Neural cell (in vitro differentiated cells): ENCODE measurements around the gene NSMCE1. TPM values are rescaled to one million over a fixed set of nuclear protein-coding genes. Genes with fewer than 3 reads are reported as not detected.

ENCODE experiments used
- H2AFZ ChIP-seq: fragments of 200-600, 300-800 bp; sonication (generic), shearing (Covaris generic); 2 replicates; pipeline ENCODE4 v1.6.0; 2014; ENCODE audit warnings: low read depth, mild to moderate bottlenecking, antibody characterized with exemption, low read length, moderate library complexity
- H3F3A ChIP-seq: fragments of 200-600 bp; shearing (Covaris generic); 2 replicates; pipeline ENCODE4 v1.6.1; 2016; ENCODE audit warnings: mild to moderate bottlenecking, moderate library complexity, mixed read lengths, antibody characterized with exemption, low read length; ENCODE audit not compliant: insufficient read depth, poor library complexity, severe bottlenecking
- H3K27ac ChIP-seq: fragments of 200-600, 300-800 bp; sonication (generic), shearing (Covaris generic); 2 replicates; pipeline ENCODE4 v1.5.1; 2014; ENCODE audit warnings: mild to moderate bottlenecking, low read length, moderate library complexity
- H3K27me3 ChIP-seq: fragments of 300-800, 200-600 bp; sonication (generic), shearing (Covaris generic); 2 replicates; pipeline ENCODE4 v1.6.0; 2014; ENCODE audit warnings: mild to moderate bottlenecking, low read depth, low read length, moderate library complexity; ENCODE audit not compliant: insufficient read depth
- H3K36me3 ChIP-seq: fragments of 300-800, 200-600 bp; sonication (generic), shearing (Covaris generic); 2 replicates; pipeline ENCODE4 v1.5.1; 2014; ENCODE audit warnings: mild to moderate bottlenecking, antibody characterized with exemption, low read length, moderate library complexity; ENCODE audit not compliant: insufficient read depth
- H3K4me2 ChIP-seq: fragments of 300-800, 200-600 bp; sonication (generic), shearing (Covaris generic); 2 replicates; pipeline ENCODE4 v1.6.0; 2014; ENCODE audit warnings: mild to moderate bottlenecking, low read length
- H3K4me3 ChIP-seq: fragments of 300-800, 200-600 bp; sonication (generic), shearing (Covaris generic); 2 replicates; pipeline ENCODE4 v1.5.1; 2014; ENCODE audit warnings: mild to moderate bottlenecking, low read length, moderate library complexity
- H3K79me2 ChIP-seq: fragments of 200-600 bp; shearing (Covaris generic); replicated peaks from 2 replicates; pipeline ENCODE4 v1.6.0; 2014; ENCODE audit warnings: mild to moderate bottlenecking, low read length, moderate library complexity; ENCODE audit not compliant: insufficient read depth
- H3K9ac ChIP-seq: fragments of 300-800, 200-600 bp; sonication (generic), shearing (Covaris generic); 2 replicates; pipeline ENCODE4 v1.6.1; 2016; ENCODE audit warnings: mild to moderate bottlenecking, low read length, mixed read lengths
- H3K9me2 ChIP-seq: fragments of 200-600 bp; shearing (Covaris generic); 2 replicates; pipeline ENCODE4 v1.6.1; 2016; ENCODE audit warnings: mild to moderate bottlenecking, low read length, mixed read lengths; ENCODE audit not compliant: insufficient read depth
- H3K9me3 ChIP-seq: fragments of 200-600, 300-800 bp; sonication (generic), shearing (Covaris generic); 2 replicates; pipeline ENCODE4 v1.6.1; 2016; ENCODE audit warnings: mild to moderate bottlenecking, mixed run types, low read length, moderate library complexity, mixed read lengths
- H4K20me1 ChIP-seq: fragments of 200-600 bp; shearing (Covaris generic); 2 replicates; pipeline ENCODE4 v1.6.1; 2016; ENCODE audit warnings: mild to moderate bottlenecking, mixed run types; ENCODE audit not compliant: insufficient read depth
- CTCF ChIP-seq: fragments of 450-650 bp; IDR thresholded peaks from 2 replicates; pipeline ENCODE4 v1.5.1; 2014; ENCODE audit warnings: antibody characterized with exemption, mild to moderate bottlenecking, moderate library complexity; ENCODE audit not compliant: poor library complexity, severe bottlenecking
- EP300 ChIP-seq: fragments of 450-650 bp; conservative IDR thresholded peaks from 2 replicates; pipeline ENCODE4 v1.6.1; 2014; ENCODE audit warnings: antibody characterized with exemption, mild to moderate bottlenecking, moderate library complexity; ENCODE audit not compliant: poor library complexity, severe bottlenecking
- EZH2 ChIP-seq: fragments of 200-600, 300-800 bp; shearing (Covaris generic), sonication (generic); IDR thresholded peaks from 2 replicates; pipeline ENCODE4 v1.6.1; 2014; ENCODE audit warnings: antibody characterized with exemption, low read length, borderline replicate concordance, mild to moderate bottlenecking; ENCODE audit not compliant: insufficient read depth, poor library complexity, severe bottlenecking
- MXI1 ChIP-seq: fragments of 450-650 bp; conservative IDR thresholded peaks from 2 replicates; pipeline ENCODE4 v1.6.1; 2014; ENCODE audit warnings: antibody characterized with exemption, mild to moderate bottlenecking; ENCODE audit not compliant: poor library complexity, severe bottlenecking
- POLR2AphosphoS5 ChIP-seq: IDR thresholded peaks from 2 replicates; pipeline ENCODE4 v1.6.1; 2012
- RAD21 ChIP-seq: fragments of 450-650 bp; conservative IDR thresholded peaks from 2 replicates; pipeline ENCODE4 v1.6.1; 2014; ENCODE audit warnings: antibody characterized with exemption, mild to moderate bottlenecking, moderate library complexity
- REST ChIP-seq: IDR thresholded peaks from 2 replicates; pipeline ENCODE4 v1.6.1; 2012; ENCODE audit warnings: borderline replicate concordance
- SMC3 ChIP-seq: fragments of 450-650 bp; conservative IDR thresholded peaks from 2 replicates; pipeline ENCODE4 v1.6.1; 2014; ENCODE audit warnings: antibody characterized with exemption, mild to moderate bottlenecking, moderate library complexity; ENCODE audit not compliant: poor library complexity
- TAF1 ChIP-seq: IDR thresholded peaks from 2 replicates; pipeline ENCODE4 v1.6.1; 2012; ENCODE audit warnings: low read depth
- polyA plus RNA-seq: library from polyadenylated mRNA; depleted of rRNA; stranded (reverse); fragments of >200 nt; gene quantifications from 2 replicates; pipeline ENCODE4 v1.2.3, GENCODE V29; 2014

NSMCE1 gene
- polyA plus RNA-seq, 1 donor from 2014 or later: 11.5 TPM

- no peak for TF ChIP-seq REST
- no peak for TF ChIP-seq TAF1
- no peak for TF ChIP-seq POLR2AphosphoS5
- no peak for TF ChIP-seq SMC3
- TF ChIP-seq MXI1: no peak
- TF ChIP-seq EP300: no peak
- no peak for TF ChIP-seq RAD21
- no peak for TF ChIP-seq EZH2
- TF ChIP-seq CTCF: no peak
- no peak overlapping the region for H2AFZ ChIP-seq
- no peaks in the 10 kb centered on the region for H3K9me3 ChIP-seq
- H3K9ac ChIP-seq: no peak overlapping the region
- H3K79me2 ChIP-seq: no peaks in the 10 kb centered on the region
- no peaks in the 10 kb centered on the region for H3K9me2 ChIP-seq
- no peaks in the 10 kb centered on the region for H4K20me1 ChIP-seq
- no peak overlapping the region for H3K4me2 ChIP-seq
- H3F3A ChIP-seq: no peaks in the 10 kb centered on the region
- H3K27ac ChIP-seq: no peak overlapping the region
- H3K27me3 ChIP-seq: no peaks in the 10 kb centered on the region
- no peak overlapping the region for H3K4me3 ChIP-seq
- H3K36me3 ChIP-seq: no peaks in the 10 kb centered on the region
These were observed 38.0 kb downstream of the NSMCE1 start for GRCh38 chr16:27230562-27231001.

GRCh38 chr16:27229891-27230470, 38.6 kb downstream of the NSMCE1 start:
- Histone ChIP-seq H3K9me2 (no peaks in the 10 kb centered on the region), H2AFZ (no peak overlapping the region), H4K20me1 (no peaks in the 10 kb centered on the region), H3K27ac (no peak overlapping the region), H3K27me3 (no peaks in the 10 kb centered on the region), H3K9ac (no peak overlapping the region), H3K79me2 (no peaks in the 10 kb centered on the region), H3F3A (no peaks in the 10 kb centered on the region), H3K9me3 (no peaks in the 10 kb centered on the region), H3K4me3 (no peak overlapping the region), H3K4me2 (no peak overlapping the region), H3K36me3 (no peaks in the 10 kb centered on the region)
- no peak for TF ChIP-seq MXI1
- TF ChIP-seq POLR2AphosphoS5: no peak
- no peak for TF ChIP-seq CTCF
- no peak for TF ChIP-seq EP300
- TF ChIP-seq TAF1: no peak
- no peak for TF ChIP-seq EZH2
- TF ChIP-seq RAD21: no peak
- no peak for TF ChIP-seq SMC3
- TF ChIP-seq REST: no peak
